ENCODE results near the gene PGAM2.

Gene PGAM2

DNA sequence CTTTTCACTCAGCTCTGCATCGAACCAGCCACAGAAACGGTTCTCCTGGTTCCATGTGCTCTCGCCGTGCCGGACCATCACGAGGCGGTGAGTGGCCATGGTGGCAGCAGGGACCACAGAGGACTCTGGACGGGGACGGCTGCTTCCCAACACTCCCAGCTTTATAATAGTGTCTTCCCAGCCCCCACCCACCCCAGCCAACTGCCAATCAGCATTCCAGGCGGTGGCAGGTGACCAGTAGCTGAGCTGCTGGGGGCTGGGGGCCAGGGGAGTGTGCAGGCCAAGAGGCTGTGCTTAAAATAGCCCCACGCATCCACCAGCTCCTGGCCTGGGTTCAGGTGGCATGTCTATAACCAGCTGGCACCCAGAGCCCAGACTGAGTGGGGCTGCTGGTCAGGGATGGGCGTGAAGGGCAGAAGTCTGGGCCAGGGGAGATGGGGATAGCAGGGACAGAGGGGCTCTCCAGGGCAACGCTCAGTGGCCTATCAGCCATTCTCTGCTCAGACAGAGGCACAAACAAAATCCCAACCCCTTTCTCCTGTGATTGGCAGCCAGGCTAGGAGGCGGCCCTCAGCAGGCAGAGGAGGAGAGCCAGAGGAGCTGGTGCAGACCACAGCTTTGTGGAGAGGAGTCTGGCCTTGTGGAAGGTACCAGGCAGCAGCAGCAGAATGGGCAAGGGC is at the start of gene PGAM2:
Gene PGAM2, minus strand, starts transcription at position 137 of the 680 bp plus-strand sequence. Its CDS starts 38 bp downstream, at position 99.
- DNase-seq (ENCODE audit: low read depth in 2 of 2), result no peak

DNA sequence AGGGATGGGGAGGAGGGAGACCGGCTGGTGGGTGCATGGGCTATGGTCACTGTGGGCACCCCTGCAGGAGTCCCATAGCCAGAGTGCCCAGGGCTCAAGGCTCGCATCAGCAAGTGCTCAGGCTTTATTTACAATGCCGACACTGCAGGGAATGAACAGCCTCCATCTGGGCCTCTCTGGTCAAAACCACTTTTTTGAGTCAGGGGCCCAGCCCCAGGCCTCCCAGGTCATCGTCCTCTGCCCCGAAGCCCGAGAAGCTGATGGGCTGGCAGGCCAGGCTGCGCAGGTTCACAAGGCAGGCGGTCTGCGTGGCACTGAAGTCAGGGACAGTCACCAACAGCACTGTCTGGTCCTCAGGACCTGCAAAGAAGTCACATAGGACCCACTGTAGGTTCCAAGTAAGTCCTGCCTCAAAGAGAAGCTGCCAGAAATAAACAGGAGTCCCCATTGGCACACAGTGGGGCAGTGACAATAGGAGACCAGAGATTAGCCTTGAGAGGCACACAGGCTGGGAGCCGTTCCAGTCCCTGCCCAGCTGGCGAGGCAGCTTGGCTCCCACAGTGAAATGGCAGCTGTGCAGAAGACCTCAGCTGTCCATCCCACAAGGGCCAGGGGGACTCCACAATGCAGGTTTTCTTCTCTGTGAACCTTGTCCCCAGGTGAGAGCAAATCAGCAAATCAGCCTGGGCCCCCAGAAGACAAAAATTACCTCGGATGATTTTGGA is 49.4 kb upstream of the PGAM2 start:
- DNase-seq (ENCODE audit: low read depth in 2 of 2), result no peak

DNA sequence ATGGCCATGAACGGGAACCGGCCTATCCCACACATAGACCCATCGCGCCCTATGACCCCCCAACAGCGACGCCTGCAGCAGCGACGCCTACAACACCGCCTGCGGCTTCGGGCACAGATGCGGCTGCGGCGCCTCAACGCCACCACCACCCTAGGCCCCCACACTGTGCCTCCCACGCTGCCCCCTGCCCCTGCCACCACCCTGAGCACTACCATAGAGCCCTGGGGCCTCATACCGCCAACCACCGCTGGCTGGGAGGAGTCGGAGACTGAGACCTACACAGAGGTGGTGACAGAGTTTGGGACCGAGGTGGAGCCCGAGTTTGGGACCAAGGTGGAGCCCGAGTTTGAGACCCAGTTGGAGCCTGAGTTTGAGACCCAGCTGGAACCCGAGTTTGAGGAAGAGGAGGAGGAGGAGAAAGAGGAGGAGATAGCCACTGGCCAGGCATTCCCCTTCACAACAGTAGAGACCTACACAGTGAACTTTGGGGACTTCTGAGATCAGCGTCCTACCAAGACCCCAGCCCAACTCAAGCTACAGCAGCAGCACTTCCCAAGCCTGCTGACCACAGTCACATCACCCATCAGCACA is 48.5 kb upstream of the PGAM2 start:
- no peak for DNase-seq (ENCODE audit: low read depth in 2 of 2)

DNA sequence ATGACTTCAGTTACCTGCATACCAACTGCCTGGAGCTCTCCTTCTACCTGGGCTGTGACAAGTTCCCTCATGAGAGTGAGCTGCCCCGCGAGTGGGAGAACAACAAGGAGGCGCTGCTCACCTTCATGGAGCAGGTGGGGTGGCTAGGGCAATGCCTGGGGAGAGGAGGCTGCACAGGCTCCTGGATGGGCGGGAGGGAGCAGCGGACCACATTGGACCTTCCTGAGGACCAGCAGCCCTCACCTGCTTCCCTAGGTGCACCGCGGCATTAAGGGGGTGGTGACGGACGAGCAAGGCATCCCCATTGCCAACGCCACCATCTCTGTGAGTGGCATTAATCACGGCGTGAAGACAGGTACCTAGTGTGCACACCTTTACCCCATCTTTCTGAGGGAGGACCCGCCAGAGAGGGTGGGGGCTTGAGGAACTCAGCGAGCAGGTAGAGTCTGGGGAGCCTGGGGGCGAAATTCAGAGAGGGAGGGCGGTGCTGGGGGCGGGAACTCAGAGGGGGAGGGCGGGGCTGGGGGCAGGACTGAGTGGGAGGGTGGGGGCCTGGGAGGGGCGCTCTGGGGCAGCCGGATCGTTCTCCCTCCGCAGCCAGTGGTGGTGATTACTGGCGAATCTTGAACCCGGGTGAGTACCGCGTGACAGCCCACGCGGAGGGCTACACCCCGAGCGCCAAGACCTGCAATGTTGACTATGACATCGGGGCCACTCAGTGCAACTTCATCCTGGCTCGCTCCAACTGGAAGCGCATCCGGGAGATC is 47.8 kb upstream of the PGAM2 start:
- no peak for DNase-seq (ENCODE audit: low read depth in 2 of 2)

DNA sequence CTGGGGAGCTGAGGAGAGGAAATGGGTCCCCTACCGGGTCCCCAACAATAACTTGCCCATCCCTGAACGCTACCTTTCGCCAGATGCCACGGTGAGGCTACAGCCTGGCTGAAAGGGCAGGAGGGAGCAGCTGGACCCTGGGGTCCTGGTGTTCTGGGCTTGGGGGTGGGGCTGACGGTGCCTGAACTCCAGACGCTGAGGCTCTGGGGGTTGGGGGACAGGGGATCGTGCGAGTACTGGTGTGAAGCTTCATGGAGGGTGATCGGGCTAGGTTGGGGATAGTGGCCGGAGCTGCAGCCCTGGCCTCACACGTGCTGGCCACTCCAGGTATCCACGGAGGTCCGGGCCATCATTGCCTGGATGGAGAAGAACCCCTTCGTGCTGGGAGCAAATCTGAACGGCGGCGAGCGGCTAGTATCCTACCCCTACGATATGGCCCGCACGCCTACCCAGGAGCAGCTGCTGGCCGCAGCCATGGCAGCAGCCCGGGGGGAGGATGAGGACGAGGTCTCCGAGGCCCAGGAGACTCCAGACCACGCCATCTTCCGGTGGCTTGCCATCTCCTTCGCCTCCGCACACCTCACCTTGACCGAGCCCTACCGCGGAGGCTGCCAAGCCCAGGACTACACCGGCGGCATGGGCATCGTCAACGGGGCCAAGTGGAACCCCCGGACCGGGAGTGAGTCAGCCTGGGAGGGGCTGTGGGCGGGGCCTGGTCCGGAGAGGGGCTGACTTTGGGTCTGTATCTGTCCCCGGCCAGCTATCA is 47.0 kb upstream of the PGAM2 start:
- no peak for DNase-seq (ENCODE audit: low read depth in 2 of 2)

DNA sequence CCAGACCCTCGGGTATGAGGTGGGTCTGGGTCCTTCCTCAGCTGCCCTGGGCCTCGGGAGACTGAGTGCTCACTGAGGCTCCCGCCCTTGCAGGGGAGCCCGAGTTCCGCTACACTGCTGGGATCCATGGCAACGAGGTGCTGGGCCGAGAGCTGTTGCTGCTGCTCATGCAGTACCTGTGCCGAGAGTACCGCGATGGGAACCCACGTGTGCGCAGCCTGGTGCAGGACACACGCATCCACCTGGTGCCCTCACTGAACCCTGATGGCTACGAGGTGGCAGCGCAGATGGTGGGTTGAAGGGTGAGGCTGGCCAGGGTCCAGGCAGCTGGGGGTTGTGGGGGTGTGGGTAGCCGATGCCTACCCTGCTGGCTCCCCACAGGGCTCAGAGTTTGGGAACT is 46.4 kb upstream of the PGAM2 start:
- DNase-seq (ENCODE audit: low read depth in 2 of 2), result no peak

DNA sequence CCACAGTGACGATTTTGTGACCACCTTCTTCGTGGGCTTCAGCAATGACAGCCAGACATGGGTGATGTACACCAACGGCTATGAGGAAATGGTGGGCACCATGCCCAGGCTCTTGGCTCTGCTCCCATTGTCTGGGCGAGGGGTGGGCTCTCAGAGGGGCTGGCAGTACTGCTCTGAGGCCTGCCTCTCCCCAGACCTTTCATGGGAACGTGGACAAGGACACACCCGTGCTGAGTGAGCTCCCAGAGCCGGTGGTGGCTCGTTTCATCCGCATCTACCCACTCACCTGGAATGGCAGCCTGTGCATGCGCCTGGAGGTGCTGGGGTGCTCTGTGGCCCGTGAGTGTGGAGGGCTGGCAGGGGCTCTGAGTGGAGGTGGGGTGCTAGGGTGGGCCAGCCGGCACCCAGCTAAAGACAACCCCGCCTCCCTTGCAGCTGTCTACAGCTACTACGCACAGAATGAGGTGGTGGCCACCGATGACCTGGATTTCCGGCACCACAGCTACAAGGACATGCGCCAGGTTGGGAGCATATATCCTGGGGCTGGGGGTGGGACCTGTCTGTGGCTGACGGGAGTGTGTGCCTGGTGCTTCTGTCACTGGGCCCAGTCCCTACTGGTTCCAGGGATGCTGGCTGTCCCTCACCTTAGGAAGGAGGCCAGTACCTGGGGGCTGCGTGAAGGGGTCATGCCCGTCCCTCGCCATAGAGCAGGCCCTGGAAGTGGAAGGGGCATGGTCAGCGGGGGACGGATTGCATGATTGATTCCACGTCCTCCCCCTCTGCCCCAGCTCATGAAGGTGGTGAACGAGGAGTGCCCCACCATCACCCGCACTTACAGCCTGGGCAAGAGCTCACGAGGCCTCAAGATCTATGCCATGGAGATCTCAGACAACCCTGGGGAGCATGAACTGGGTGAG is 45.6 kb upstream of the PGAM2 start:
- DNase-seq (ENCODE audit: low read depth in 2 of 2), result no peak

DNA sequence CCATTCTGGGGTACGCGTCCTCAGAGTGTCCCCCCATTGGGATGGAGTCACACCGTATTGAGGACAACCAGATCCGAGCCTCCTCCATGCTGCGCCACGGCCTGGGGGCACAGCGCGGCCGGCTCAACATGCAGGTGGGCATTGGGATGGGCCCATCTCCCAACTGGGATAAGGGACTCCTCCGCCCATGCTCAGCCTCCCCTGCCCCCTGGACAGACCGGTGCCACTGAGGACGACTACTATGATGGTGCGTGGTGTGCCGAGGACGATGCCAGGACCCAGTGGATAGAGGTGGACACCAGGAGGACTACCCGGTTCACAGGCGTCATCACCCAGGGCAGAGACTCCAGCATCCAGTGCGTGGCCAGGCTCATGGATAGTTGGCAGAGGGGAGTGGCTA is 44.6 kb upstream of the PGAM2 start:
- DNase-seq (ENCODE audit: low read depth in 2 of 2), result no peak

DNA sequence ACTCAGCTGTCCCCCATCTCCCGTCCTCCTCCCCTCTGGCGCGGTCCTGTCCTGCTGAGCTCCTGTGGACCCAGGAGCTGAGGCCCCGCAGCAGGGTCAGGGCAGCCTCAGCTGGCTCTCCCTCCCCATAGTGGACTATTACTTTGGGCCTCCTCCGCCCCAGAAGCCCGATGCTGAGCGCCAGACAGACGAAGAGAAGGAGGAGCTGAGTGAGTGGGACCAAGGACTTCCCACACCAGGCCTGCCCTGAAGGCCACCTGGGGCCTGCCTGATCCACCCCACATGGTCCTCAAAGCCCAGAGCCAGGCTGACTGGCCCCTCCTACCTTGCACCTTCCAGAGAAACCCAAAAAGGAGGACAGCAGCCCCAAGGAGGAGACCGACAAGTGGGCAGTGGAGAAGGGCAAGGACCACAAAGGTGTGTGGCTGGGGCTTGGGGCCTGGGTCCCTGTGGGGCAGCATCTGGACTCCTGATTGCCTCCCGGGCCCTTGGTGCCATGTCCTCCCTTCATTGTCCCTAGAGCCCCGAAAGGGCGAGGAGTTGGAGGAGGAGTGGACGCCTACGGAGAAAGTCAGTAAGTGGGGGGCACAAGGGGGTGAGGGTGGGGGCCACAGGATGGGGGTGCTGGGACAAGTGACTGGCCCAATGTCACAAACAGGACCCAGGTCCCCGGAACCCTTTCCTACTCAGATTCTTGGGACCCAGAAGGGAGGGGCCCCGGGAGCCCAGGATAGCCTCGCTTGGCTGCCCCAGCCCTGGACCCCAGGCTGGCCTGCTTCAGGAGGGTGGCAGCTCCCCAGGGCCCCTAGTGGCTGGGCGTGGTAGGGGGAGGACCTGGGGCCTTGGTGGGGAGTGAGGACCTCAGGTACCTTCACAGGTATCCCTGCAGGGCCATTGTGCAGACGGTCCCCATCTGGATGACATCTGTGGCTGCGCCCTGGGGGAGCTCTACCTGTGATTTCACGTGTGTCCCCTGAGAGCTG is 43.7 kb upstream of the PGAM2 start:
- DNase-seq (ENCODE audit: low read depth in 2 of 2), result no peak

DNA sequence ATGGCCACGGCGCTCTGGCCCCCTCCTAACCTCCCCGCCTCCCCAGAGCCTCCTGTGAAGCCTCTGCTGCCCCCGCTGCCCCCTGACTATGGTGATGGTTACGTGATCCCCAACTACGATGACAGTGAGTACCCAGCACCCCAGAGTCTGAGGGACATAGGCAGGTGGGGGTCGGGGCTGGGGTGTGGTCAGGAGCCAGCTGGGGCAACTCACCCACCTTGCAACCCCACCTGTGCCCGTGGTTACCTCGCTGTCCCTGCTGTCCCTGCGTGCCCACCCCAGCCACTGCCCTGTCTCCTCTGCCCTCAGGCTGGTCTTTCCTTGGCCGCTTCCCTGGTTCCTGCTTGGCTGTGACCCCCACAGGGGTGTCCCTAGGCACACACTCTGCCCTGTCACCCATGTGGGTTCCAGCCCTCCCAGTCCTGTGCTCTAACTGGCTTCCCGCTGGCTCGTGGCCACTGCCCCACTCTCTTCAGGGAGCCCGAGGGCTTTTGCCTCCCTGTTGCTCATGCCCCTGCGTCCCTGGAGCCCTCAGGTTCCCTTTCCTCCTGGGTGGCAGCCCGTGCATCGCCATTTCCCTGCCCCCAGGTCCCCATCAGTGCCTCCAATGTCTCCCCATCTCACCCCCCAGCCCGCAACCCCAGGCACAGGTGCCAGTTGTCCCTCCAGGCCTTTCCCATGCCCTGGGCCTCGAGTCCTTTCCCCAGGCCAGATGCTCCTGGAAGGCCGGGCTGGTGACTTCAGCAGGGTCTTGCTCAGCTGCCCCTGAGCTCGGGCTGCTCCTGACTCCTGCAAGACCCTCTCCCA is 42.8 kb upstream of the PGAM2 start:
- DNase-seq (ENCODE audit: low read depth in 2 of 2), result no peak

DNA sequence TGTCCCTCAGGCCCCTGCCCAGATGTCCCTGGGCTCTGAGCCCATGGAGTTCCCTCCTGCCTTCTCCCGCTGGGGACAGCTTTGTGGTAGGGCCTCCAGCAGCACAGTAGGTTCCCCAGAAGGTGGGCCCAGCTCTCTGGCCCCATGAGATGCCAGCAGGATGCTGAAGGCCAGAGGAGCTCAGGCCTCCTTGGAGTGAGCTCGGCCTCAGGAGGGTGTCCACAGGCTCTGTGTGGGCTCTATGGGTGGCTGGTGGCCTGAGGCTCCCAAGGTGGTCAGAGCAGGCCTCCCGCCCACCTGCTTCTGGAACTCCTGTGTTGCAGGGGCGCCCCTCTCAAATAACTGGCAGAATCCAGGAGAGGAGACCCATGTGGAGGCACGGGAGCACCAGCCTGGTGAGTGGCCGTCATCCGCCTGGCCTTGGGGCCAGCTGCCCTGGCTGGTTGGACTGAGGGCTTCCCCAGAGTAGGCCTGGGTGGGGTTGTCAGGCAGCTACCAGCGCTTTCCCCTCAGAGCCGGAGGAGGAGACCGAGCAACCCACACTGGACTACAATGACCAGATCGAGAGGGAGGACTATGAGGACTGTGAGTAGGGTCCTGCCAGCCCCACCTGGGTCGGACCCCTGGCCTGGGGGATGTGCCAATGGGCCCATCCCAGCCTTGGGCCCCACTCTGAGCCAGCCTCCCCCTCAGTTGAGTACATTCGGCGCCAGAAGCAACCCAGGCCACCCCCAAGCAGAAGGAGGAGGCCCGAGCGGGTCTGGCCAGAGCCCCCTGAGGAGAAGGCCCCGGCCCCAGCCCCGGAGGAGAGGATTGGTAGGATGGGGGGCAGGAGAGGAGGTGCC is 42.0 kb upstream of the PGAM2 start:
- no peak for DNase-seq (ENCODE audit: low read depth in 2 of 2)

DNA sequence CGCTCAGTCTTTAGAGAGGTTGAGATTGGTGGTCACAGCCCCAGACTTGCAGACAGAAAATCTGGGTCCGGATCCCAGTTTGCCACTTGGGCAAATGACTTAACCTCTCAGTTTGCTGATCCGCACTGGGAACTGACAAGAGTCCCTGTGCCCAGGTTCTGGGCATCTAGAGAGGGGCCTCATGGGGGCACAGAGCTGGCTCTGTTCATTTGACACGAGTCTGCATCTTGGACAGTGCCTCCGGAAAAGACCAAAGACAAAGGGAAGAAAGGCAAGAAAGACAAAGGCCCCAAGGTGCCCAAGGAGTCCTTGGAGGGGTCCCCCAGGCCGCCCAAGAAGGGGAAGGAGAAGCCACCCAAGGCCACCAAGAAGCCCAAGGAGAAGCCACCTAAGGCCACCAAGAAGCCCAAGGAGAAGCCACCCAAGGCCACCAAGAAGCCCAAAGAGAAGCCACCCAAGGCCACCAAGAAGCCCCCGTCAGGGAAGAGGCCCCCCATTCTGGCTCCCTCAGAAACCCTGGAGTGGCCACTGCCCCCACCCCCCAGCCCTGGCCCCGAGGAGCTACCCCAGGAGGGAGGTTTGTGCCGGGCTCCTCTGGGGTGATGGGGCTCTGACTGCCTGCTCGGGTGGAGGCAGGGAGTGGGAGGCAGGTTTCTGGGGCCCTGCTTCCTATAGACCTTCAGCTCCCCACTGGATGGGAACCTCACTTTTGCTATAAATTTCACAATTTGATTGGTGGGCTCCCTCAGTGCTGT is 41.1 kb upstream of the PGAM2 start:
- no peak for DNase-seq (ENCODE audit: low read depth in 2 of 2)

DNA sequence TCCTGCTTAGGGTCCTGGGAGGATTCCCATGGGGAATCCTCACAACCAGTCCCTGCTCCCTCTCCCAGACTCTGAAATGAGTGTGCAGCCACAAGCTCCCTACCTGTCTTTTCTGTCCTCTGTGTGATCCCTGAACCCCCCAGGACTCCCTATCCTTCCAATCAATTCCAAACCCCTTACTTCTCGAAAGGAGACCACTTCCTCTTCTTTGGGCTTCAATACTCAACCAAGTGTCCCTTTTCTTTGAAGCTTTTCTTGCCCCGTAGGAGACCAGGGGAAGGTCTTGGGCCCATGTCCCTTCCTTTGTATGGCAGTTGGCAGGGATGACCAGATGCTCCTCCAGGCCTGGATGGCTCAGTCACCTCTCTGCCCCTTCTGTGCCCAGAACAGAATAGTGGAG is 40.5 kb upstream of the PGAM2 start:
- DNase-seq (ENCODE audit: low read depth in 2 of 2), result no peak

DNA sequence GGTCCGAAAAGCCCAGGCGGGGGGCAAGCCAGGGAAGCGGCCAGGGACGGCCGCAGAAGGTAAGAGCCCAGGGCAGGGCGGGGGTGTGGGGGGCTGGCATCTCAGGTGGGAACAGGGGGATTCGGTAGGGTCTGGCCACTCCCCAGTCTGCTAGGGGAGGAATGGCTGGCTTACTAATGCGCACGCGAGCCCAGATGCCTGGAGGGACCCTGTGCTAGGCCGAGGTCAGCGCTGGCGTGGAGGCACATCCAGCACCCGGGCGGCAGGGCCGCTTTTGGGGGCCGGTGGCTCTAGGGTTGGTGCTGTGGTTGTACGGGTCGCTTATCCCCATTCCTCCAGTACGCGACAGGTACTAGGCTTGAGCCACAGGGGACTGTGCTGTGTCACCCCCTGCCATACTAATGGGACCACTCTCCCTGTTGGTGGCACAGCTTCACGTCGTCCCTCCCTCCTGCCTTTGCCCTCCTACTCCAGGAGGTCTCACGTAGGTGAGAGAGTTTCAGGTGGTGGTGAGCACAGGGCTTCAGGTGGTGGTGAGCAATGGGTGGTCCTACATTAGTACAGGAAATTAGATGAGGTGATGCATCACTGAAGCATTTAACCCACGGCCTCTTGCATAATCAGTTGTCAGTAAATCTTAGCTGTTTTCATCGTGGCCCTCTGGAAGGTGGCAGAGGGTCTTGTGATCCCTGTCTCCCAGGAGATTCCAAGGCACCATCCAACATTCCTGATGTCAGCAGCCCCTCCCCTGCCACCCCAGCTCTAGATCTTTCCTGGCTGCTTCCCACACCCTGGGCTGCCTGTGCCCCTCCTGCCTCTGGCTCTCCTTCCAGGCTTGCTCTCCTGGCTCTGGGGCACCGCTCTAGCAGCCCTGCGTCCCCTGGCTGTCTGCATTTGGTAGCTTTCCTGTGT is 39.7 kb upstream of the PGAM2 start:
- DNase-seq (ENCODE audit: low read depth in 2 of 2), result no peak

DNA sequence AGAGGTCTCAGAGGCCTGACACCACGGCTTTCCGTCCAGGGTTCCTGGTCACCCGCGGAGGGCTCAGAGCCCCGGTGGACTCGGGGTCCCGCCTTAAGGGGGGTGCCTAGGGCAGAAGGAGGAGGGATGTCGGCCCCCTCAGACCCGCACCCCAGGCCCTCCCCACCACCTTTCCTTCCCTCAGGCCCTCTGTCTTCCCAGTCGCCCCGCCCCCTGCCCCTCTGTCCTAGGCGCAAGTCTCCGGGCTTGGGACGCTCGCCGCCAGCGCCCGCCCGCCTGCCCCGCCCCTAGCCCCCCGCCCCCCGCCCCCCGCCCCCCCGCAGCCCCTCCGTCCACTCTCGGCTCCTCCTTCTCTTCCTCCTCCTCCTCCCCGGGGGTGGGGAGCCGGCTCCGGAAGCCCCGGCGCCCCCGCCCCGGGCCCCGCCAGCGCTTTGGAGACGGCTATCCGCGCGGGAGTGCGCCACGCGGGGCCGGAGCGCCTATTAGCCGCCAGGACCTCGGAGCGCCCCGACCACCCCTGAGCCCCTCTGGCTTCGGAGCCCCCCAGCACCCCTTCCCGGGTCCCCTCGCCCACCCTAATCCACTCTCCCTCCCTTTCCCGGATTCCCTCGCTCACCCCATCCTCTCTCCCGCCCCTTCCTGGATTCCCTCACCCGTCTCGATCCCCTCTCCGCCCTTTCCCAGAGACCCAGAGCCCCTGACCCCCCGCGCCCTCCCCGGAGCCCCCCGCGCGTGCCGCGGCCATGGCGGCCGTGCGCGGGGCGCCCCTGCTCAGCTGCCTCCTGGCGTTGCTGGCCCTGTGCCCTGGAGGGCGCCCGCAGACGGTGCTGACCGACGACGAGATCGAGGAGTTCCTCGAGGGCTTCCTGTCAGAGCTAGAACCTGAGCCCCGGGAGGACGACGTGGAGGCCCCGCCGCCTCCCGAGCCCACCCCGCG is 38.8 kb upstream of the PGAM2 start, which contains the start of gene AEBP1:
Gene AEBP1, plus strand, starts transcription at position 423 of the 937 bp plus-strand sequence. Its CDS starts 321 bp downstream, at position 744.
- DNase-seq (ENCODE audit: low read depth in 2 of 2), result no peak
